GM12891 (cell line): ENCODE data around the gene IFNK.

Source experiments
- POLR2A ChIP-seq: IDR thresholded peaks from 2 replicates; pipeline ENCODE4 v1.6.1; 2011; ENCODE audit warnings: low read depth, low read length, control low read depth
- POLR2AphosphoS5 ChIP-seq: IDR thresholded peaks from 2 replicates; pipeline ENCODE4 v1.6.1; 2011; ENCODE audit warnings: low read depth, low read length, control low read depth
- TAF1 ChIP-seq: IDR thresholded peaks from 2 replicates; pipeline ENCODE4 v1.6.1; 2011; ENCODE audit warnings: low read depth, low read length, control low read depth

DNA sequence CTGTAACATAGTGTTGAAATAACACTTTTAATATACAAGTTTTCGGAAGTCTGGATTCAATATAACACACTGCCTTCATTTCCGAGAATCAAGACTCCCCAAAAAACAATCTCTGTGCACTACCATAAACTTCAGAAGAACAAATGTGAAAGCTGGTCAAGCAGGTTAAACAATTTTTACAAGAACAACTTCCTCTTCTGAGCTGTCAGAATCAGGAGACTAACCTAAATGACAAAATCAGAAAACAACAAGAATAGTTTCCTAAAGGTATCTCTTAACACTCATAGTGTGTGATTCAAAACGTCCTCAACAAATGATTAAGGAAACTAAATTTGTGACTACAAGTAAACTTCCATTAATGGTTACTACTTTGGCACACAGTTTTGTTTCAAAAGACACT is 37.6 kb downstream of the IFNK start:
- no peak for TF ChIP-seq TAF1
- TF ChIP-seq POLR2AphosphoS5: no peak
- no peak for TF ChIP-seq POLR2A
